NCI-H2107 treated with DMSO at 0.1 percent for 48 hours (cell line): ENCODE results near the gene OR1G1.
"Not testable (repeated sequence)": the region's sequence is repeated elsewhere in the genome, so short reads cannot be mapped to it uniquely, and the experiment has no call there.

ENCODE experiments used
- DNase-seq: peaks from one replicate; lab custom pipeline; 2025; ENCODE audit not compliant: unreplicated experiment; lab: John Stamatoyannopoulos, UW

Gene OR1G1

GRCh38 chr17:3127451-3127850 is at the start of gene OR1G1:
OR1G1 (minus strand) TSS chr17:3127551; CDS start chr17:3127551, 0 bp downstream.
- no peak for DNase-seq

GRCh38 chr17:3167574-3167973 is 40.2 kb upstream of the OR1G1 start:
- no peak for DNase-seq

GRCh38 chr17:3157218-3157617 is 29.9 kb upstream of the OR1G1 start:
- no peak for DNase-seq

GRCh38 chr17:3137494-3137893 is 10.1 kb upstream of the OR1G1 start:
- DNase-seq = not testable (repeated sequence)

- DNase-seq = no peak
Observed at GRCh38 chr17:3104322-3104721, 23.0 kb downstream of the OR1G1 start, which contains the start of gene OR1D2. OR1D2 (minus strand) TSS chr17:3104422; CDS start chr17:3092996, 11,426 bp downstream.
